Effector CD8-positive, alpha-beta T cell (primary cell): ENCODE results near the gene FXR1.
A peak's percentile ranks its signal among the peaks of the same experiment; 100 is the strongest.
"Not testable (repeated sequence)": the region's sequence is repeated elsewhere in the genome, so short reads cannot be mapped to it uniquely, and the experiment has no call there.

ENCODE experiments used
- DNase-seq: peaks from one replicate; lab custom pipeline; 2025; lab: John Stamatoyannopoulos, UW

Gene FXR1

DNA sequence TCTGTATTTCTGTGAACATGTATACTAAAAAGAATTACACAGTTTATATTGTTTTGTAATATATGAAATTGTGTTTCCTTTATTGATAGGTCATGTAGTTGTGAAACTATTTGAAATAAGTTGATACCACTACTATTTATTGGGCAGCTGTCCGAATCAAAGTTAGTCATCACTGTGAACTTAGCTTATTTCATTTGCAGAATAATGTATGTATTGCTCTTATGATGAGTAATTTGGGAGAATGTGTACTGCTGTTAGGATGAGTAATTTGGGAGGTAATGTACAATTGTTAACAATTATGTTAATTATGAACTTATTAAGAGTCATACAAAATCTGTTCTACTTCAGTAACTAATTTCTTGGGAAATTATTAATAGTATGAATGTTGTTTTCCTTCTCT, 22.2 kb downstream of the FXR1 start:
- no peak for DNase-seq

DNA sequence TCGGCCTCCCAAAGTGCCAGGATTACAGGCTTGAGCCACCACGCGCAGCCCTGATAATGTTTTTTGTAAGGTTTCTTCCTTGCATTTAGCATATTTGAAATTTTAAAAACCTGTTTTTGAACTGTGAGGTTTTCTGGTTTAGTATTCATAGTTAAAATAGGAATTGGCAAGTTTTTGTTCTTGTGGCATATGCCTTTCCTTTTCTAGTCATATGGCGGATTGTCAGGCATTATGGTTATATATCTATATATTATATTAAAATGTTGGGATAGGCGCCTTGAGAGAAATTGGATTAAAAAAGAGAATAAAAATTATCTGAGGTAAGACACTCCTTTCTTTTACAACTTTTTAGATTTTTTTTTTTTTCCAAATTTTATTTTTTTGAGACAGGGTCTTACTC, 28.4 kb downstream of the FXR1 start:
- no peak for DNase-seq

DNA sequence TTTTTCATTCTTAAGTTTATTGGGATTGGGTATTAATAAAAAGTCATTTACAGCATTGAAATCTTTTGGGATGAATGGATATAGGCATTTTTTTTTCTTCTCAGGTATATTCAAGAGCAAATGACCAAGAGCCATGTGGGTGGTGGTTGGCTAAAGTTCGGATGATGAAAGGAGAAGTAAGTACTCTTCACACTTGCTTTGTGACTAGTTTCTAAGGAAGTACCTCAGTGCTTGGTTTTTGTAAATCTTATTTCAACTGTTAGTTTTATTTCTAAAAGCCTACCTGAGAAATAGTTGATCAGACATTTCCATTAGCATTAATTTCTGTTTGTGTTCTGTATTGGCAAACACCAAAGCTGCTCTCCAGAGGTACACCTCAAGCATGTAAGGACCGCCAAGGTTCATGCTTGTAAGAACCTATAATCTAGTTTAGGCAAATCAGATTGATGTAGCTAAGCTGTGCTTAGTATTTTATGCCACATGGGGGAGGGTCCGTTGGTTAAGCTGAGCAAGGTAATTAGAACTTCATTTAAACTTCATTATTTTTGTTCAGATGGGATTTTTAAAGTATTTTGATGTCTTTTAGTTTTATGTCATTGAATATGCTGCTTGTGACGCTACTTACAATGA, 35.4 kb downstream of the FXR1 start:
- no peak for DNase-seq

DNA sequence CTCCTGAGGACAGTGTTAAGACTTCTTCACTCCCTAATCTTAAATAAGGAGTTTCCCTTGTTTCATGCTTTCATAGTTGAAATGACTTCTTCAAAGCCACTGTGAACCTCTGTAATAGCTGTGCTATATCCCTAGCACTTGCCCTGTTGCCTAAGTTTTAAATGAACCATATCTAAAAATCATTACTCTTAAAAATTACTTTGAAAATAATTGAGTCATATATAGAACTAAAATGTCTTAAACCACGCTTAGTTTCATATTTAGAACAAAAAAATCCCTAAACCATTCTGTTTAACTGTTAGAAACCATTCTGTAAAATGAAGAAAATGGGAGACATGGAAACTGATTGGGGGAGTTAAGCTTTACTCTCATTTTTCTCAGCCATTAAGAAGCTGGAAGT, 47.2 kb downstream of the FXR1 start:
- no peak for DNase-seq

DNA sequence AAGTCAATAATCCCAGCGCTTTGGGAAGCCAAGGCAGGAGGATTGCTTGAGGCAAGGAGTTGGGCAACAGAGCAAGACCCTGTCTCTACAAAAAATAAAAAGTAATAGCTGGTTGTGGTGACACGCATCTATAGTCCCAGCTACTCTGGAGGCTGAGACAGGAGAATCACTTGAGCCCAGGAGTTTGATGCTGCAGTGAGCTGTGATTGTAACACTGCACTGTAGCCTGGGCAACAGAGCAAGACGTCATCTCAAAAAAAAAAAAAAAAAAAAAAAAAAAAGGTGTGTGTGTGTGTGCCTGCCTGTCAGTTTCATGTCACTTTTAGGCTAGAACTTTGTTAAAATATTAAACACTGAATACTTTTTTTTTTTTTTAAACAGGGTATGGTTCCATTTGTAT, 48.6 kb downstream of the FXR1 start:
- no peak for DNase-seq

DNA sequence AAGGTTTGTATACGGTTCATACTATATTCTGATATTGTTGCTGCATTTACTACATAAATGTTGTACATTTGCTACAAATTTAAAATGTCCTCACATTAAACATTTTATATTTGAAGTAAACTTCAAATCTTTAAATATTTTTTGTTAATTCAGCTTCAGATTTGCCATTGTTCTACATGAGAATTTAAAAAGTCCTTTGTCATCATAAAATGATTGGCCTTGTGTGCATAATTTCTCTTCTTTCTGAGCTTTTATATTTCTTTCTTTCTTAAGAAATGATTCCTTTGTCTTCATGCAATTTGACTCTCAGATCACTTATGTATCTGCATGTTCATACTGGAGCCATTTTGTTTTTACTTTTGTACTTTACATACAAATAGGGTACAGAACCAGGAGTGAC, 49.1 kb downstream of the FXR1 start:
- no peak for DNase-seq

DNA sequence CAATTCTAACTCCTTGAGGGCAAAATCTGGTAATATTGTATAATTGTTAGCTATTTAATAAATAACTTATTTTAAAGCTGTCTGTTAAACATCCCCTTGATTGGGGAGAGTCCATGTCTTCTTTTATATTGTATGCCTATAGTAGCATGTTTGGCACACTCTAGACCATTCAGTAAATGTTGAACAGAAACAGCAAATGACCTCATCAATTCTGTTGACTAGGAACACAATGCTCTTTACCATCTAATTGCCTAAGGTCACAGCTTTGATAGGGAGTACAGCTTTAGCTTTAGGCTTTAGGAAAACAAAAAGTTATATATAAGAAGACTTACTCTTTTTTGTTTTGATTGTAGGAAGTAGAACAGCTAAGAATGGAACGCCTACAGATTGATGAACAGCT, 50.1 kb downstream of the FXR1 start:
- DNase-seq: no peak

DNA sequence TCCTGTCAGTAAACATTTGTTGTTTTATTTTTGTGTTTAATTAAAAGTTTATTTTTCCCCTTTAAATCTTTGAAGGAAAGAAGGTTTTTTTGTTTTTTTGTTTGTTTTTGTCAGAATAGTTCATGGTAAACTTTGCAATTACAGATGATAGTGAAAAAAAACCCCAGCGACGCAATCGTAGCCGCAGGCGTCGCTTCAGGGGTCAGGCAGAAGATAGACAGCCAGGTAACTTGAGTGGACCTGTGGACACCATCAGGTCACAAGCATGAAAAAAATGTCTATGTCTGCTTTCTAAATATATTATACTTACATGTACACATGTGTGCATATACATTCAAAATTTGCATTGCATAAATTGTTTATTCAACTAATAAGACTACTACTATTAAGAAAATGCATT, 58.5 kb downstream of the FXR1 start:
- DNase-seq: no peak

DNA sequence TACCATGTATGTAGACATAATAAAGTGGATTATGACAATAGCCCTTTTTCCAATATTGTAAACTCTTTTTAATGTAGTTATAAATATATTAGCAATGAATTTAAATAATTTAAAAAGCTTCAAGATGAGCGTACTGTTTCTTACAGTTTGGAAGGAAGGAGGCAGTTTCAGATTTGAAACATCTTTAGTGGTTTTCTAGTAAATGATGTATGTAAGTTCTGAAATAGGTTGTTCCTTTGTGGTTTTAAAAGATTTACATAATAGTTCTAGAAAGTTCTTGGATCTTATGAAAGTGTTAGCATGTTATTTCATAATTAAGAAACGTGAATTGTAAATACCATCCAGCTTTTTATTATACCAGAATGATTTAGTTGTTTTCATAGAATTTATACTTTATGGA, 61.1 kb downstream of the FXR1 start:
- no peak for DNase-seq

DNA sequence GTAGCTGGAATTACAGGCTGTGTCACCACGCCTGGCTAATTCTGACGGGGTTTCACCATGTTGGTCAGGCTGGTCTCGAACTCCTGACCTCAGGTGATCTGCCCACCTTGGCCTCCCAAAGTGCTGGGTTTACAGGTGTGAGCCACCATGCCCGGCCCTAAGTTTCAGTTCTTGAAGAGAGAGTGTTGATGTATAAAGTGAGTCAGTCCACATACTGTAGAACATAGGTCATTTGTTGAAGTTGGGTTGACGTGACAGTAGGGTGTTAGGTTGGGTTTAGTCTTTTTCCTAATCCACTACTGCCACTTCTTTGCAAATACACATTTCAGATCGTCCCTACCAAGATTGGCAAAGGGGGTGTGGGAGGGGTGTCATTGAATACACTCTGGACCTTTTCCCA, 61.8 kb downstream of the FXR1 start:
- no peak for DNase-seq

DNA sequence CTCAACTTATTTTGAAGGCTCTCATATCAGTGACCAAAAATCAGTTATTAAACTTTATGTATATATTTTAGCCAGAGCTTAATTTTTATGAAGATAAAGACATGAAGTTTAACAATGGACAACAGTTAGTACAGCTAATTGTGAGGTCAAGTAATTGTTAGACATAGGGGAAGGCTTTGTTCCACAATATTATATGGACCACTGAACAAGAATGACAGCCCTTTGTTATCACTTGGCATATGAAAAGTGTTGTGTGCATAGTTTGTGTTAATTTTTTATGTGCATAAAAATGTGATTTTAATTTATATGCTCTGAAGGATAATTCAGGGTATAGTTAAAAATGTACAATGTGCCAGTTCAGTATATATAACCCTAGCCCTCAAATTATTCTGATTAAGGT, 65.0 kb downstream of the FXR1 start:
- no peak for DNase-seq

DNA sequence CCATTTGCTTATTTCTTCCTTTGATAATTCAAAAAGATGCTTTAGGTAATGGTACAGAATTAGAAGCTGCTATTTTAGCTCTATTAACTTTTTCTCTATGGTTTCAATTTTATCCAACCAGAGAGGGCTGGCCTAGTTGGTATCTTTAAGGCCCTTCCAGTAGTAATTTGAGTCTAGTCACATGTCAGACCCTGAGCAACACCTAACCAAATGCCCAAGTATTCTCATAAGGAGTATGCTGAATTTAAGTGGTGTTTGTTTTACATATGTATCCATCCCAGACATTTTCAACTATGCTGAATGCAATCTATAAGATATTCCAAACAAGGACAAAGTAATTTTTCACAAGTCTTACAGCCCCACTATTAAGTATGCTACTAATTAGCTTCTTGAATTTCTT, 67.5 kb downstream of the FXR1 start:
- no peak for DNase-seq

DNA sequence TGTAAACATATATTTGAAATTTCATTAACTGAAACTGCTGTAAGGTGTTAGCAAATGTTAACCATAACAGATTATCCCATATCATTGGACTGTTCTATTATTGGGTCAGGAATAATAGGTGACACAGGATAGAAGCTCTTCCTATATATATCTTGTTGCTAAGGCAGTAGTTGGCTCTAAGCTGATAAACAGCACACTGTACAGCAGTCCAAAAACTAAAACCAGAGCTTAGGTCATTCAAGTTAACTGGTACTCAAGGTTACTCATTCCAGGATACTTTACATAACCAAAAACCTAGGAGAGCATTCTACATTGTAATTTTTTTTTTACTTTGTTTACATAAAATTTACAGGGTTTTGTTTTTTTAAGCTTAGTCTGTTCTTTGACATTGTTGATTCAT, 68.1 kb downstream of the FXR1 start:
- DNase-seq: no peak

DNA sequence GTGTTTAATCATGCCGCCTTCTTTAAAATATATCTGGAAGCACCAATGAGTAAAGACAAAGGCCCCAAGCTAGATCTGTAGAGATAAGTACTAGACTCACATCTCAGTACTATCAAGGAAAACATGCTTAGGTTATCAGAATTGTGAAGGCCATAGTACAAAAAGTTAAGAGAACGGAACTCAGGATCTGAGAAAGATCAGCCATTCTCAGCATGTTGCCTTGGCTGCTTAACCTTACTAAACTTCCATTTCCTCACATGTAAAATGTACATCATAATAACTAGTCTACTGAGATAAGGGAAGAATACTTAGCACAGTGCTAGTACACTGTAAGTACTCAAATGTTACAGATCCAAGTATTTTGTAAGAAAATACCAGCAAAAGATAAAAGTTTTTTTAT, 69.4 kb downstream of the FXR1 start:
- no peak for DNase-seq

DNA sequence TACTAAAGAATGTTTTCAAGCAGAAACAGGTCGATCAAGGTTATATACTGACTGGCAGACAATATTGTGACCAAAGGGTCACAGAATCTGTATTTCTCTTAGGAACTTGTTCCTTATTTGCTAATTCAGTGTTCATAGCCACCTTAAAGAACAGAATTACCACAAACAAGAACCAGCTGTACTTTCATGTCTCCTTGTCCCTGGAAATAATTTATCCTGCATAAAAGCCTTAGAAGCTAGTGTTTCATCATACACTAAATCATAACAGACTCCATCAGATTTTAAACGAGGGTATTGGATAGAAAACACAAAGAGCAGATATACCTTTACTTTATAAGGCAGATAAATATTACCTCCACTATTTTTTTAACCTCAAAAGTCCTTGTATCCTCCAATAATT, 70.7 kb downstream of the FXR1 start:
- DNase-seq: no peak

DNA sequence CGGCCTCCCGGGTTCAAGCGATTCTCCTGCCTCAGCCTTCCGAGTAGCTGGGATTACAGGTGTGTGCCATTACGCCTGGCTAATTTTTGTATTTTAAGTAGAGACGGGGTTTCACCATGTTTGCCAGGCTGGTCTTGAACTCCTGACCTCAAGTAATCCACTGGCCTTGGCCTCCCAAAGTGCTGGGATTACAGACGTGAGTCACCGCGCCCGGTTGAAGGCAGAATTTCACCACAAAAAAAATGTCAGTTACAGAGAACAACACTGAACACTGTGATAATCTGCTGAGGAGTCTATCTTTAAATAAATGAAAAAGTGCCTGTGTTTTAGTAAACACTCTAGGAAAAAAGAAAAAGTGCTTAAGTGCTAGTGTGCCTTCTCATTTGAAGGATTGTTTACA, 73.9 kb downstream of the FXR1 start:
- not testable (repeated sequence) for DNase-seq

DNA sequence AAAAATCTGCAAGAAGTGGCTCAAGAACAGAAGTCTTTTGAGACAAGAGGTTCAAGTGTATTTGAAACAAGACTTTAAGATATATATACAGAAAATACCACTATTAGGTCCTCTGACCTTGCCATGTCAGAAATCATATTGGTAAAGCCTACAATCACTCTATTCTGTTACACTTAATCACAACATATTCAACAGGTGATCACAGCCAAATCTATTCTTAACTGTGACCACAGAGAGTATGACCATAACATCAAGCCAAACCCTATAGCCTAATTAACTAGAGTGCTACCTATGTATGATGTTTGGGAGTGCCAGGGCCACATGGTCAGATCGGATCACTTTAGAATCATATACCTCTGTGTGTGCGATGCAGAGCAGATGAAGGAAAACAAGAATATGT, 74.9 kb downstream of the FXR1 start:
- DNase-seq: no peak

DNA sequence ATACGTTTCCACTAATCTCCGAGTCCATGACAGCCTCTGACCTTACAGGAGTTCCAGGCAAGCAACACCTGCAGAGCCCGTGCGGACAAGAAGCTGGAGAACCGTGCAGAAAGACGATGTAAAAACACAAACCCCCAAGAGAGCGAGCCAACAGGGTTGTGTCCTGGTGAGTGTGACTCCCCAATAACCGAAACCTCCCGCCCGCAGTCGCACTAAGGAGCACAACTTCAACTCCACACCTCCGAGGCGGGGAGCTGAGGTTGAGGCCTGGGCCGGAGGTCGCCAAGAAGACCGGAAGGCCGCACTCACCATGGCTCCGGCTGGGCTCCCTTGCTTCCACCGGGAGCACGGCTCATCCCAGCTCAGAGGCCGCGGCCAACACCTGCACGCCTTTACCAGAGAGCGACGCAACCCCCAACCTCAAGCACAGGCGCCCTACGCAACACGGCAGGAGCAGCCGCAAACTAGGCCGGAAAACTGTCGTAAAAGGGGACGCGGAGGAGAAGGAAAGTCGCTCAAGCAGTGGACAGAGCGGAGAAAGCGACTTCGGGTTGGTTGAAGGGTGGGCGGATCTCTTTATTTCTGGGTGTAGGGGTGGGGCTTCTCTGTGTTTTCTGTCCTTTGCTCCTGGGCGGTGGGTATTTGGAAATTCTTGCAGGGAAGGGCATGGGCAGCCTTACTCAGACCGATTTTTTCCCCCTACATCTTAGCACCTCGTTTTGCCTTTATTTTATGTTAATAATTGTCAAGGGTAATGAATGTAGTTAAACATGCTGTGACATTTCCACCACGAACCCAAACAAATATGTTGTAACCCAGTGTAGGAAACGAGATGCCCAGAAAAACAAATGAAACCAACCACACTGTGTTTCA, 77.1 kb downstream of the FXR1 start, which contains the start of gene DNAJC19:
DNAJC19 (minus strand) TSS at position 446 of the 873 bp plus-strand sequence; CDS start at position 312, 134 bp downstream.
- peak; percentile 85 for DNase-seq

DNA sequence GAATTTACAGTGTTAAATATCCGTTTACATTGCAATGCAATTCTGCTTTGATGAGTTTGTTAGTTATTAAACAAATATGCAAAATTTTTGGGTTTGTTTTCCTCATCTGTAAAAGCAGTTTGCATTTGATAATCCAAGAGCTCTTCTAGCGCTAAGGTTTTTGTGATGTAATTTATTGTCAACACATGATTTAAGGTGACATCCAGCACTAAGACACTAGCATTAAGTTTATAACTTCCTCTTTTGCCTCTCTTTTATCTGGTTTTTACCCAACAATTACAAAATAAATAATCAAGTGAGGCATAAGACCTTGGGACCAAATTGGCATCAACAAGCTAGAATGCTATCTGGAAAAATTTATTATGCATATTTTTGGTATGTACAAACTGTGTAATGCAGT, 78.0 kb downstream of the FXR1 start:
- DNase-seq: no peak

DNA sequence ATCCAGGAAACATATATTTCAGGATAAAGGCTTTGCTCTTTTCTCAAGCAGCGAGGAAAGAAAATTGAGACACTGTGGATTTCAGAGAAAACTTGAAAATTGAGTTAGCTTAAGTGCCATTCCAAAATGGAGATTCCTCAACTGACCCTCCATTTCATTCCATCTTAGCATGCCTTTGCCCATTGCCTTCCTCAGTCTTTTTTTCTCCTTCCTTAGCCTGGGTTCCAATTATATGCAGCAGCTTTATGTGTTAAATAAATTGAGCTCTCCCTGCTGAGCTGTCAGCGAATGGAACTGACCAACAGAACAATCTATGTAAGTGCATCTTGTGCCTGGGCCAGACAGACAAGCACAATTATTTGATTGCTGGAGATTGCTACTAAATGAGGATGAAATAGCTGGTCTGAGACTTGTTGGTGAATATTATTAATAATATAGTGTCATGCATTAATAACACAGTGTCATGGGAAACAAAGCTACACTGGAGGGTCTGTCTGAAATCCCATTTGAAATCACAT, 84.0 kb downstream of the FXR1 start:
- no peak for DNase-seq

DNA sequence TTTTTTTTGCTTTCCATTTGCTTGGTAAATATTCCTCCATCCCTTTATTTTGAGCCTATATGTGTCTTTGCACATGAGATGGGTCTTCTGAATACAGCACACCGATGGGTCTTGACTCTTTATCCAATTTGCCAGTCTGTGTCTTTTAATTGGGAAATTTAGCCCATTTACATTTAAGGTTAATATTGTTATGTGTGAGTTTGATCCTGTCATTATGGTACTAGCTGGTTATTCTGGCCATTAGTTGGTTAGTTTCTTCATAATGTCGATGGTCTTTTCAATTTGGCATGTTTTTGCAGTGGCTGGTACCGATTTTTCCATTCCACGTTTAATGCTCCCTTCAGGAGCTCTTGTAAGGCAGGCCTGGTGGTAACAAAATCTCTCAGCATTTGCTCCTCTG, 89.9 kb downstream of the FXR1 start:
- DNase-seq: not testable (repeated sequence)

DNA sequence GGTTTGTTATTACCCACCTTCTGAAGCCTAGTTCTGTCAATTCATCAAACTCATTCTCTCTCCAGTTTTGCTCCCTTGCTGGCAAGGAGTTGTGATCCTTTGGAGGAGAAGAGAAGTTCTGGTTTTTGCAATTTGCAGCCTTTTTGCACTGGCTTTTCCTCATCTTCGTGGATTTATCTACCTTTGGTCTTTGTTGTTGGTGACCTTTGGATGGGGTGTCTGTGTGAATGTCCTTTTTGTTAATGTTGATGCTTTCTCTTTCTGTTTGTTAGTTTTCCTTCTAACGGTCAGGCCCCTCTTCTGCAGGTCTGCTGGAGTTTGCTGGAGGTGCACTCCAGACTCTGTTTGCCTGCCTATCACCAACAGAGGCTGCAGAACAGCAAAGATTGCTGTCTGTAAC, 91.0 kb downstream of the FXR1 start:
- DNase-seq: not testable (repeated sequence)

DNA sequence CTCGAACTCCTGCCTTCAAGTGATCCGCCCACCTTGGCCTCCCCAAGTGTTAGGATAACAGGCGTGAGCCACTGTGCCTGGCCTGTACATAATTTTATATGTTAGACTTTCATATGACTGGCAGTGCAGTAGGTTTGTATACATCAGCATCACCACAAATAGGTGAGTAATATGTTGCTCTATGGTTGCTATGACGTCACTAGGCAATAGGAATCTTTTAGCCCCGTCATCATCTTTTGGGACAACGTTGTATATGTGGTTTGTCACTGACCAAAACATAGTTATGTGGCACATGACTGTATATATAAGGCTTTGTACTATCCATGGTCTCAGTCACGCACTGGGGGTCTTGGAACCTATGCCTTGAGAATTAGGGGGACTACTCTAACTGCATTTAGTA, 94.1 kb downstream of the FXR1 start:
- DNase-seq: no peak
